ENCODE measurements around the gene EXT2.

The EXT2 gene

GRCh38 chr11:44057340-44057739 lies 38.1 kb upstream of the EXT2 start:
- no peak for TF ChIP-seq MYC (IDR thresholded peaks at IDR 0.05; ENCODE audit: low read depth, low read length)
- no peak for DNase-seq (ENCODE audit: low read depth)
- H3K4me3 ChIP-seq (ENCODE audit: low read depth, low read length): no peak overlapping the region

DNA sequence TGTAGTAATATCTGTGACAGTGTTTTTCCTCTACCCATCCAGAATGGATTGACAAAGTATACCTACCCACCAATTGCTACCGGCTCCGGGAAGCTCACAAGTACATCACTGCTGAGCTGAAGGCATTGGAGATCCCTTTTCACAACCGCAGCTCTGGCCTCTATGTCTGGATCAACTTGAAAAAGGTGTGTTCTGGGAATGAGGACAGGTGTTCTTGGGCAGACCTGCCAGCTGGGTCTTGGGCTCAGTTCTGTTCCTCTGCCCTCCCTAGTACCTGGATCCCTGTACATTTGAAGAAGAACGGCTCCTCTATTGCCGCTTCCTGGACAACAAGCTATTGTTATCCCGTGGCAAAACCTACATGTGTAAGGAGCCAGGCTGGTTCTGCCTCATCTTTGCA lies 37.2 kb upstream of the EXT2 start:
- DNase-seq (ENCODE audit: low read depth): no peak
- TF ChIP-seq MYC (IDR thresholded peaks at IDR 0.05; ENCODE audit: low read depth, low read length): no peak
- TF ChIP-seq MAX (IDR thresholded peaks at IDR 0.05; ENCODE audit: low read depth, low read length): no peak
- no peak for TF ChIP-seq POLR2A (IDR thresholded peaks at IDR 0.05; ENCODE audit: extremely low read depth, insufficient read length)
- TF ChIP-seq, protein P1, sequence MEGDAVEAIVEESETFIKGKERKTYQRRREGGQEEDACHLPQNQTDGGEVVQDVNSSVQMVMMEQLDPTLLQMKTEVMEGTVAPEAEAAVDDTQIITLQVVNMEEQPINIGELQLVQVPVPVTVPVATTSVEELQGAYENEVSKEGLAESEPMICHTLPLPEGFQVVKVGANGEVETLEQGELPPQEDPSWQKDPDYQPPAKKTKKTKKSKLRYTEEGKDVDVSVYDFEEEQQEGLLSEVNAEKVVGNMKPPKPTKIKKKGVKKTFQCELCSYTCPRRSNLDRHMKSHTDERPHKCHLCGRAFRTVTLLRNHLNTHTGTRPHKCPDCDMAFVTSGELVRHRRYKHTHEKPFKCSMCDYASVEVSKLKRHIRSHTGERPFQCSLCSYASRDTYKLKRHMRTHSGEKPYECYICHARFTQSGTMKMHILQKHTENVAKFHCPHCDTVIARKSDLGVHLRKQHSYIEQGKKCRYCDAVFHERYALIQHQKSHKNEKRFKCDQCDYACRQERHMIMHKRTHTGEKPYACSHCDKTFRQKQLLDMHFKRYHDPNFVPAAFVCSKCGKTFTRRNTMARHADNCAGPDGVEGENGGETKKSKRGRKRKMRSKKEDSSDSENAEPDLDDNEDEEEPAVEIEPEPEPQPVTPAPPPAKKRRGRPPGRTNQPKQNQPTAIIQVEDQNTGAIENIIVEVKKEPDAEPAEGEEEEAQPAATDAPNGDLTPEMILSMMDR (IDR thresholded peaks at IDR 0.05; ENCODE audit: low read depth, low read length): no peak
- H3K4me3 ChIP-seq (ENCODE audit: low read depth, low read length): no peak overlapping the region

DNA sequence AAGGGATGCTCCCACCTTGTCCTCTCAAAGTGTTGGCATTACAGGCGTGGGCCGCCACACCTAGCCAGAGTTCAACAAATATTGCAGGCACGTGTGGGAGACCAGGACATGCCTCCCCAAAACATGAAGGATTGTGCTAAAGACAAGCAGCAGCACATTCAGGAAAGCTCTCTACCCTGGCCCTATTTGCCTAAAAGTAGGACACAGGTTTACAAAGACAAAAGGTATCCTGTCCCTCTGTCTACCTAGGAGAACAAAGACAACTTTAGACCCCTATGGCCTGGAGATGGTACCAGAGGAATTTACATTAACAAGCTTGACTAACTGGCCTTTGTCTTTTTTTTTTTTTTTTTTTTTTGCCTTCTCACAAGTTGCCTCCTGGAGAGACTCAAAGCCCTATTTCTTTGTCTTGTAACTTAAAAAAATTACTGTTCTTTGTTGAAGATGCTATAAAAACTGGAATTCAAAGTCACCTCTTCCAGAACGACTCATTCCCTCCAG lies 30.3 kb upstream of the EXT2 start:
- no peak for DNase-seq (ENCODE audit: low read depth)
- H3K4me3 ChIP-seq (ENCODE audit: low read depth, low read length): peak overlapping the region; percentile 80
- no peak for TF ChIP-seq MYC (IDR thresholded peaks at IDR 0.05; ENCODE audit: low read depth, low read length)
- TF ChIP-seq, protein P1 (IDR thresholded peaks at IDR 0.05; ENCODE audit: low read depth, low read length): no peak
- no peak for TF ChIP-seq POLR2A (IDR thresholded peaks at IDR 0.05; ENCODE audit: extremely low read depth, insufficient read length)
- TF ChIP-seq MAX (IDR thresholded peaks at IDR 0.05; ENCODE audit: low read depth, low read length): no peak

DNA sequence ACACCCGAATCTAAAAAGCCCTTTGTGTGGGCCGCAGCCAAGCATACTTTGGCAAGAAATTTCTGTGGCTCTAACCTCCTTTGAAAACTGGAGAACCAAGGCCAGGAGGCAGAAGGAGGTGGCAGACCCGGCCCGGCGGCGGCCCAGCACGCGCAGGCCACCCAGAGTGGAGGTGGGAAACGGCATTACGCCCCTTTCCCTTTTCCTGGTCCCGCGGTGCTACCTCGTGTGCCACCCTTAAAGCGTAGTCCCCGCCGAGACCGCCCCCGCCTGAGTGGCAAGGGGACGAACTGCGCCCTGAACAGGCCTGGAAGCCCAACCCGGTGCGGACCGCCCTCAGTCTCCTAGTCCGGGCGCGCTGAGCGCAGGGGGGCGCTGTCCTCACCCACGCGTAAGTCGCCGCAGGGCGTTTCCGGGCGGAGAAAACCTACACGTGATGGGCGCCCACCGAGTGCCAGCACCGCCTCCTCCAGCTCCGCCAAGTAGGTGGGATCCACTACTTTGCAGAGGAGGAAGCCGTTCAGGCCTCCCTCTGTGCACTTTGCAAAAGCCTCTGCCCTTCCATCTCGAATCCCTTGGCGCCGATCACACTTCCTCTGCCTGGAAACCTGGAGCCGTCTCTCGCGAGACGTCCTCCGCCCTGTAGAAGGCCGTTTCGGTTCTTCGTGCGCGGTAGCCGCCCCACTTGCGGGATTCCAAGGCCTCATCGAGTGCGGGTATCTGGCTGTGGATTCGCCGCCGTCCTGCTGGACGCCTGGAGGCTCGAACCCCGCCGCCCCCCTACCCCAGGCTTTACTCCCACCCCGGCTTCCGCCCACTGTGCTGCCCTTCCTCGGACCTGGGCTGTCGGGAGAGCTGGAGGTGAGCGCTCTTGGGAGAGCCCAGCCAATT lies 29.4 kb upstream of the EXT2 start, which contains the start of gene ACCS:
Gene ACCS, plus strand, starts transcription at position 430 of the 891 bp plus-strand sequence. CDS start 1,358 bp downstream, outside the sequence.
- peak within 1 kb of the TSS; percentile 80 for H3K4me3 ChIP-seq (ENCODE audit: low read depth, low read length)
- TF ChIP-seq, protein P1 (IDR thresholded peaks at IDR 0.05; ENCODE audit: low read depth, low read length): peak; percentile 52
- peak; percentile 92 for TF ChIP-seq MAX (IDR thresholded peaks at IDR 0.05; ENCODE audit: low read depth, low read length)
- TF ChIP-seq POLR2A (IDR thresholded peaks at IDR 0.05; ENCODE audit: extremely low read depth, insufficient read length): peak; percentile 78
- TF ChIP-seq MYC (IDR thresholded peaks at IDR 0.05; ENCODE audit: low read depth, low read length): peak; percentile 91
- peak; percentile 98 for DNase-seq (ENCODE audit: low read depth)

DNA sequence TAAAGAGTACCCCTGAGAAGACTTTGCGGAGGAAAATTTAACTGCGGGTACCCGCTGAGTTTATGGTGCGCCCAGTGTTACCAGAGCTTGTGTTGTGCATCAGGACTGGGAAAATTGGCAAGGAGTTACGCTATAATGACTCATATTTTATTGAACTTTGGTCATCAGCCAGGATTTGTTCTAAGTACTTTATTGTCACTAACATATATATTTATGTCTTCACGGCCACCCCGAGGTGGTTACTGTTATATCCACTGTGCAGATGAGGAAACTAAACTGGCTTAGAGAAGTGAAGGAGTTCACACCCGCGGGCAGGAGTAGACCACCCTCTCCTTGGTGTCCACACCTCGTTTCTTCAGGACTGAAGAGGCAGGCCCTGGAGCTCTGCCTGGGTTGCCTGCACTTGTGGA lies 28.7 kb upstream of the EXT2 start:
- peak; percentile 55 for DNase-seq (ENCODE audit: low read depth)
- peak overlapping the region; percentile 80 for H3K4me3 ChIP-seq (ENCODE audit: low read depth, low read length)
- TF ChIP-seq POLR2A (IDR thresholded peaks at IDR 0.05; ENCODE audit: extremely low read depth, insufficient read length) (no peak), MYC (IDR thresholded peaks at IDR 0.05; ENCODE audit: low read depth, low read length) (no peak)
- TF ChIP-seq, protein P1 (IDR thresholded peaks at IDR 0.05; ENCODE audit: low read depth, low read length): no peak

GRCh38 chr11:44067266-44067665 lies 28.2 kb upstream of the EXT2 start:
- peak; percentile 64 for DNase-seq (ENCODE audit: low read depth)
- peak overlapping the region; percentile 80 for H3K4me3 ChIP-seq (ENCODE audit: low read depth, low read length)
- TF ChIP-seq POLR2A (IDR thresholded peaks at IDR 0.05; ENCODE audit: extremely low read depth, insufficient read length) (no peak), MYC (IDR thresholded peaks at IDR 0.05; ENCODE audit: low read depth, low read length) (peak; percentile 48), MAX (IDR thresholded peaks at IDR 0.05; ENCODE audit: low read depth, low read length) (no peak)
- TF ChIP-seq, protein P1 (IDR thresholded peaks at IDR 0.05; ENCODE audit: low read depth, low read length): no peak

All from NB4 (cell line).